Measurements from ENCODE around the gene PTPRM.

The PTPRM gene

DNA sequence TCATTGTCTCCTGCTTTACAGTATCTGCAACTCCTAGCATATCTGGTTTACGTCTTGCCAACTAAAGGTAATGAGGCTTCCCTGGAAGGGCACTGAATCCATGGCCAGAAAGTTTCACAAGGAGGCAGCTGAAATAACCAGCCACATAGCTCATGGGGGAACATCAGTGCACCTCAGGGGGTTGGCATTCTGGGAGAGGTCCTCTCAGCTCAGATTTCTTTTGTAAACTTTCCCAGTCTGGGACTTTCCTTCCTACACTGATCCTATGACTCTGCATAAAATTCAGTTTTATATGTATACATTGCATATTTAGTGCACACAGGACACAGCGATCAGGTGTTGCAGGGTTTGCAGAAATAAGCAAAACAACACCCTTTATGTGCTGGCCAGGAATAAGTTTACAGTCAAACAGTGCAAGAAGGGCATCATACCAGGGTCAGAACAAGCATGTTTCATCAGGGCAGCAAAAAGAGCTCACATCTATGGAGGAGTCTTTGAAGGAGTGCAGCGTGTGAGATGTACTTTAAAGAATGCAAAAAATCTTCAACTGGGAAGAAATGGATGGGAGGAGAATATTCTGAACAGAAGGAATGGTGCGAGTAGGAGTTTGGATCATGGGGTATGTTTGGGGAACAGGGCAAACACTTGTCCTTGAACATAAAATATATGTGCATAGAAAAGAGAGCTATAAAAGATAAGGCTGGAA is 801.5 kb downstream of the PTPRM start:
- no peak for DNase-seq (ENCODE audit: low read depth in 1 of 2, low spot score in 1 of 2)
- no peak for TF ChIP-seq JUND (IDR thresholded peaks at IDR 0.05; ENCODE audit: low read depth)
- in situ Hi-C loops (cut with HindIII; ENCODE audit: low pct_unique_long_range_greater_than_20kb, low sequenced_read_pairs): no loop called here

GRCh38 chr18:8373486-8373885 is 806.4 kb downstream of the PTPRM start:
- in situ Hi-C loops (cut with HindIII; ENCODE audit: low pct_unique_long_range_greater_than_20kb, low sequenced_read_pairs): no loop called here
- no peak for DNase-seq (ENCODE audit: low read depth in 1 of 2, low spot score in 1 of 2)
- no peak for TF ChIP-seq JUND (IDR thresholded peaks at IDR 0.05; ENCODE audit: low read depth)

DNA sequence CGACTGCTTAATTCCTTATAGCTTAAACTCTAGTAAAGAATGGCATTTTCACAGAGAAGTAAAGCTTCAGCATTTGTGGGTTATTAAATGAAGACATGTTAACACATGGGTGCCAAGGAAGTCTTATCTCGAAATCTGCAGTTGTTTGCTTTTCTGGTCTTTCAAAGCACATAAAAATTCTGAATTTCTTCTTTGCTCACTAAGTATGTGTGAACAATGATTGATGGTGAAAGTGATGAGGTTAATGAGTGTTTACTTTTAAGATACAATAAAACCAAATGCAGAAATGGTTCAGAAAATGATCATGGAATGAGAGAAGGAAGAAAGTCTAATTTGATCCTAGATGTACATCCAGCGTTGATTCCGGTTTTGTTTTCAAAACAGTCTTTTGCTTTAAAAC is 807.6 kb downstream of the PTPRM start:
- in situ Hi-C loops (cut with HindIII; ENCODE audit: low pct_unique_long_range_greater_than_20kb, low sequenced_read_pairs): no loop called here
- DNase-seq (ENCODE audit: low read depth in 1 of 2, low spot score in 1 of 2): no peak
- no peak for TF ChIP-seq JUND (IDR thresholded peaks at IDR 0.05; ENCODE audit: low read depth)

DNA sequence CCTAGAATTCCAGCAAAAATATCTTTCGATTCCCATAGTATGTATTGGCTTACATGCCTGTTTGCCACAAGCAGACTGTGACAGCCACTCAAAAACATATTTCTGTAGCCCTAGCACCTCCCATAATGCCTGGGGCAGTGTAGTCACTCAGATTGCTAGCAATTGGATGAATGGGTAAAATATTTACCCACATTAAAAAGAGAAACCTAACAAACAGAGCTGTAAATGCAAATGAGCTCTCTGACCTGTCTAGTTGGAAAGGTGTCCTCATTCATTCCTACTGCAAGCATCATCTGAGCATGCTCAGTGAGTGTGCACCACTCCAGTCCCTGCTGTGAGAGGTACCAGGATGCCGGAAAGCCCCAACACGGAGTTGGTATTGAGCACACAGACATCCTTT is 808.1 kb downstream of the PTPRM start:
- DNase-seq (ENCODE audit: low read depth in 1 of 2, low spot score in 1 of 2): peak in 1 of 2 experiments; percentile 44
- in situ Hi-C loops (cut with HindIII; ENCODE audit: low pct_unique_long_range_greater_than_20kb, low sequenced_read_pairs): no loop called here
- TF ChIP-seq JUND (IDR thresholded peaks at IDR 0.05; ENCODE audit: low read depth): no peak

- no peak for DNase-seq (ENCODE audit: low read depth in 1 of 2, low spot score in 1 of 2)
- in situ Hi-C loops (cut with HindIII; ENCODE audit: low pct_unique_long_range_greater_than_20kb, low sequenced_read_pairs): no loop called here
- TF ChIP-seq JUND (IDR thresholded peaks at IDR 0.05; ENCODE audit: low read depth): no peak
Observed at GRCh38 chr18:8376113-8376512, 809.0 kb downstream of the PTPRM start.

GRCh38 chr18:8379187-8379941 is 812.2 kb downstream of the PTPRM start:
- in situ Hi-C loops (cut with HindIII; ENCODE audit: low pct_unique_long_range_greater_than_20kb, low sequenced_read_pairs): no loop called here
- no peak for DNase-seq (ENCODE audit: low read depth in 1 of 2, low spot score in 1 of 2)
- TF ChIP-seq JUND (IDR thresholded peaks at IDR 0.05; ENCODE audit: low read depth): no peak

DNA sequence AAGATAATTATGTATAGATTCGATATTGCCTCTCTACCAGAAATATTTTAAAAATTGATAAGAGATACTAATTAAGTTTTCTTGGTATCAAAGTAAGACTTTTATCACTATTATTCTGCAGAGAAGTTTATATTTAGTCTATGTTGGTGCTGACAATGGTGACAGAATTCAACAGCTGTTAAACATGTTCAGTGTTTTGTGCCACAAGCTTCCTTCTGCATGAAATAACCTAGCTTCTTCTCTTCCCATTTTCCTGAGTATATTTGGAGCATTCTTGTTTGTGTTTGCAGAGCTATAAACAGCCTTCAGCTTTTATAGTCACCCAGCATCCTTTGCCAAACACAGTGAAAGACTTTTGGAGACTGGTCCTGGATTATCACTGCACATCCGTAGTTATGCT is 812.9 kb downstream of the PTPRM start:
- in situ Hi-C loops (cut with HindIII; ENCODE audit: low pct_unique_long_range_greater_than_20kb, low sequenced_read_pairs): no loop called here
- TF ChIP-seq JUND (IDR thresholded peaks at IDR 0.05; ENCODE audit: low read depth): no peak
- DNase-seq (ENCODE audit: low read depth in 1 of 2, low spot score in 1 of 2): no peak

GRCh38 chr18:8380926-8381325 is 813.8 kb downstream of the PTPRM start:
- DNase-seq (ENCODE audit: low read depth in 1 of 2, low spot score in 1 of 2): no peak
- in situ Hi-C loops (cut with HindIII; ENCODE audit: low pct_unique_long_range_greater_than_20kb, low sequenced_read_pairs): no loop called here
- TF ChIP-seq JUND (IDR thresholded peaks at IDR 0.05; ENCODE audit: low read depth): no peak

DNA sequence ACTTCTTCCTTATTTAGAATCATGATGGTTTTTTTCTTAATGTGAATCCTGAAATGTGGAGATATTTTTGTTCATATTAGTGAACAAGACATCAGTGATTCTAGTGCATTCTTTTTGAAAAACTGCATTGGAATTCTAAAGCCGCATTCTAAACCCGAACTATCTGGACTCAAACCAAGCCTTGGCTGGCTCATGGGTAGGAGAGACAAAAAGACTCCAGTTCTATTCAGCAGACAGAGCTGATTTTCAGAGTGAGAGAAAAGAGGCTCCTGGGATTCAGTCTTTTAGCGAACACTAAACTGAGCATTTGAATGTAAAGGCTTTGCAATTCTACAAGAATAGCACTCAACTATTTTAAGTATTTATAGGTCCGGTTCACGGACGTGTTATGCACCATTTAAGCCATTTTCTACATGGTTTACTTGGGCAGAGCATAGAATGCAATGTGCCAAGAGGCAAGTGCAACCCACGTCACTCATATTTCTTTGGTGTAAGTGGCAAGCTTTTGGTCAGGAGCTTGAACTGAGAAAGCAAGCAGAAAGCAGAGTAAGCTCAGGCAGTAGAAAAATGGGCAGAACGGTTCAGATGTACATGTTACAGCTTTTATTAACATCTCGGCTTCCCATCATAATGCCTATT is 814.8 kb downstream of the PTPRM start:
- DNase-seq (ENCODE audit: low read depth in 1 of 2, low spot score in 1 of 2): no peak
- TF ChIP-seq JUND (IDR thresholded peaks at IDR 0.05; ENCODE audit: low read depth): no peak
- in situ Hi-C loops (cut with HindIII; ENCODE audit: low pct_unique_long_range_greater_than_20kb, low sequenced_read_pairs): no loop called here

DNA sequence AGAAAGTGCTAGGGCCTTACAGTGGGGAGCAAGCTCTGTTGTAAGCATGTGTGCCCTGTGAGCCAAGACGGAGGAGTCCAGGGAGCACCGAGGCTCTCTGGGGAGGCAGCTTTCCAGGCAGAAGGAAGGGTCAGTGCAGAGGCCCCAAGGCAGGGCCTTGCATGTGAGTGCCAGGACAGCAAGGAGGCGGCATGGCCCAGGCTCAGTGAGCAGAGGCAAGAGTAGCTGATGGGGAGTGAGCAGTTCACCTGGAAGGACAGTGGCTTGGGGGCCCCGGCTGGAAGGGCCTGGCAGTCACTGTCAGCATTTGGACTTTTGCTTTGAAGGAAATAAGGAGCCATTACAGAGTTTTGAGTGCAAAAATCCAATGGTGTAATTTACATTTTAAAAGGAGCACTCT is 818.3 kb downstream of the PTPRM start:
- TF ChIP-seq JUND (IDR thresholded peaks at IDR 0.05; ENCODE audit: low read depth): no peak
- in situ Hi-C loops (cut with HindIII; ENCODE audit: low pct_unique_long_range_greater_than_20kb, low sequenced_read_pairs): no loop called here
- DNase-seq (ENCODE audit: low read depth in 1 of 2, low spot score in 1 of 2): no peak

- TF ChIP-seq JUND (IDR thresholded peaks at IDR 0.05; ENCODE audit: low read depth): no peak
- DNase-seq (ENCODE audit: low read depth in 1 of 2, low spot score in 1 of 2): no peak
- in situ Hi-C loops (cut with HindIII; ENCODE audit: low pct_unique_long_range_greater_than_20kb, low sequenced_read_pairs): no loop called here
Observed at GRCh38 chr18:8386669-8387380, 819.7 kb downstream of the PTPRM start.

- no peak for TF ChIP-seq JUND (IDR thresholded peaks at IDR 0.05; ENCODE audit: low read depth)
- in situ Hi-C loops (cut with HindIII; ENCODE audit: low pct_unique_long_range_greater_than_20kb, low sequenced_read_pairs): no loop called here
Observed at GRCh38 chr18:8389391-8390340, 822.5 kb downstream of the PTPRM start.

More at GRCh38 chr18:8389391-8390340, 822.5 kb downstream of the PTPRM start:
- peak in 1 of 2 experiments; percentile 54 for DNase-seq (ENCODE audit: low read depth in 1 of 2, low spot score in 1 of 2)
